Mesenchymal stem cell (in vitro differentiated cells and primary cell): ENCODE measurements around the gene TROAP.

Source experiments
- DNase-seq: peaks from one replicate; pipeline ENCODE4 v3.0.0-alpha.2; 2013
- H2AFZ ChIP-seq: one replicate; pipeline ENCODE4 v1.6.1; 2013; ENCODE audit warnings: low read depth, mild to moderate bottlenecking, control low read depth, inconsistent platforms, low read length, moderate library complexity
- H2AK5ac ChIP-seq: 2 replicates; pipeline ENCODE4 v1.6.1; 2013; ENCODE audit warnings: low read length, moderate library complexity, mild to moderate bottlenecking, inconsistent platforms; ENCODE audit not compliant: severe bottlenecking
- H2BK120ac ChIP-seq: one replicate; pipeline ENCODE4 v1.6.1; 2013; ENCODE audit warnings: low read depth, mild to moderate bottlenecking, inconsistent platforms, low read length, moderate library complexity
- H2BK12ac ChIP-seq, 2 experiments: one replicate each; pipeline ENCODE4 v1.6.1; 2013; ENCODE audit warnings: inconsistent platforms in 2 of 2, low read length in 2 of 2, mild to moderate bottlenecking in 2 of 2, moderate library complexity in 2 of 2, control low read depth in 1 of 2
- H2BK15ac ChIP-seq: one replicate; pipeline ENCODE4 v1.6.1; 2013; ENCODE audit warnings: mild to moderate bottlenecking, low read depth, inconsistent platforms; ENCODE audit not compliant: poor library complexity, severe bottlenecking
- H2BK5ac ChIP-seq: 2 replicates; pipeline ENCODE4 v1.6.1; 2013; ENCODE audit warnings: low read depth, mild to moderate bottlenecking, low read length, control low read depth, inconsistent platforms; ENCODE audit not compliant: poor library complexity, severe bottlenecking
- H3K14ac ChIP-seq, 2 experiments: one replicate each; pipeline ENCODE4 v1.6.1; 2013; ENCODE audit warnings: inconsistent platforms in 2 of 2, low read length in 2 of 2, control low read depth in 1 of 2, mild to moderate bottlenecking in 1 of 2, moderate library complexity in 1 of 2
- H3K18ac ChIP-seq, 2 experiments: one replicate each; pipeline ENCODE4 v1.6.1; 2013; ENCODE audit warnings: inconsistent platforms in 2 of 2, low read length in 2 of 2, control low read depth in 1 of 2, low read depth in 1 of 2, mild to moderate bottlenecking in 1 of 2
- H3K23ac ChIP-seq, 2 experiments: one replicate each; pipeline ENCODE4 v1.6.1; 2013; ENCODE audit warnings: inconsistent platforms in 2 of 2, low read length in 2 of 2, mild to moderate bottlenecking in 2 of 2, moderate library complexity in 2 of 2, control low read depth in 1 of 2
- H3K27ac ChIP-seq: 2 replicates; pipeline ENCODE4 v1.5.1; 2013; ENCODE audit warnings: mild to moderate bottlenecking, moderate library complexity, low read length, control low read depth, inconsistent platforms; ENCODE audit not compliant: poor library complexity, severe bottlenecking
- H3K27me3 ChIP-seq, 2 experiments: 2 replicates each; pipeline versions ENCODE4 v1.6.1 to v1.7.0; 2013; ENCODE audit warnings: low read length in 2 of 2, mild to moderate bottlenecking in 2 of 2, moderate library complexity in 2 of 2, control low read depth in 1 of 2, inconsistent platforms in 1 of 2; ENCODE audit not compliant: control insufficient read depth in 1 of 2, insufficient read depth in 1 of 2
- H3K36me3 ChIP-seq, 2 experiments: 2 replicates each; pipeline versions ENCODE4 v1.6.1 to v1.7.0; 2013; ENCODE audit warnings: low read length in 2 of 2, control low read depth in 1 of 2, inconsistent platforms in 1 of 2, low read depth in 1 of 2, mild to moderate bottlenecking in 1 of 2; ENCODE audit not compliant: insufficient read depth in 2 of 2, control insufficient read depth in 1 of 2
- H3K4ac ChIP-seq, 2 experiments: one replicate each; pipeline ENCODE4 v1.6.1; 2013; ENCODE audit warnings: inconsistent platforms in 2 of 2, low read length in 2 of 2, mild to moderate bottlenecking in 2 of 2, moderate library complexity in 2 of 2, control low read depth in 1 of 2, low read depth in 1 of 2
- H3K4me1 ChIP-seq: 2 replicates; pipeline ENCODE4 v1.6.1; 2013; ENCODE audit warnings: low read depth, low read length, control low read depth; ENCODE audit not compliant: control insufficient read depth, insufficient read depth
- H3K4me2 ChIP-seq: 2 replicates; pipeline ENCODE4 v1.6.1; 2013; ENCODE audit warnings: low read length, mild to moderate bottlenecking, inconsistent platforms; ENCODE audit not compliant: poor library complexity, severe bottlenecking
- H3K4me3 ChIP-seq, 2 experiments: 2 replicates each; pipeline versions ENCODE4 v1.5.1 to v1.7.0; 2013; ENCODE audit warnings: low read length in 2 of 2, mild to moderate bottlenecking in 2 of 2, control low read depth in 1 of 2, low read depth in 1 of 2; ENCODE audit not compliant: insufficient read depth in 1 of 2
- H3K79me1 ChIP-seq: replicated peaks from 2 replicates; pipeline ENCODE4 v1.6.1; 2013; ENCODE audit warnings: mild to moderate bottlenecking, control low read depth, low read length, inconsistent platforms; ENCODE audit not compliant: poor library complexity, severe bottlenecking
- H3K9ac ChIP-seq: 2 replicates; pipeline ENCODE4 v1.7.0; 2013; ENCODE audit warnings: mild to moderate bottlenecking, low read length, moderate library complexity
- H3K9me3 ChIP-seq: 2 replicates; pipeline ENCODE4 v1.7.0; 2013; ENCODE audit warnings: mild to moderate bottlenecking, low read length; ENCODE audit not compliant: control insufficient read depth
- H4K8ac ChIP-seq: one replicate; pipeline ENCODE4 v1.6.1; 2013; ENCODE audit warnings: inconsistent platforms, mild to moderate bottlenecking, low read length, moderate library complexity
- H4K91ac ChIP-seq: one replicate; pipeline ENCODE4 v1.6.1; 2013; ENCODE audit warnings: mild to moderate bottlenecking, low read length, inconsistent platforms
- WGBS: methylation state at CpG from one replicate; pipeline ENCODE4 v1.1.7; 2013; ENCODE audit warnings: mixed read lengths; 5-methylcytosine and 5-hydroxymethylcytosine counted together

TROAP gene

DNA sequence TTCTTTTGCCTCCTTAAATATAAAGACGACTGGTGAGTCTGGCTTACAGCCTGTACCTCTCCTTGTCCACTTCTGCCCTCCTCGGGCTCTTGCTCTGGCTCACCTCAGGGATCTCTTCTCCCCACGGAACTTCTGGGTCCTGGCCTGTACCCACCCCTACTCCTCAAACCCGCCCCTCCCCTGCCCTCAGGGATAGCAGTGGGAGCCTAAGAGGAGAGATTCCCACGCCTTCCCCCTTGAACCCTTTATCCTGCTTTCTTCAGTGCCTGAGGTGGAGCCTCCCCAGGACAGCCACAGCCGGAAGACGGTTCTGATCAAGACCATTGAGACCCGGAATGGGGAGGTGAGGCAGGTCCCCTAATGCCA lies 25.4 kb upstream of the TROAP start:
- no peak overlapping the region for H2BK12ac ChIP-seq

DNA sequence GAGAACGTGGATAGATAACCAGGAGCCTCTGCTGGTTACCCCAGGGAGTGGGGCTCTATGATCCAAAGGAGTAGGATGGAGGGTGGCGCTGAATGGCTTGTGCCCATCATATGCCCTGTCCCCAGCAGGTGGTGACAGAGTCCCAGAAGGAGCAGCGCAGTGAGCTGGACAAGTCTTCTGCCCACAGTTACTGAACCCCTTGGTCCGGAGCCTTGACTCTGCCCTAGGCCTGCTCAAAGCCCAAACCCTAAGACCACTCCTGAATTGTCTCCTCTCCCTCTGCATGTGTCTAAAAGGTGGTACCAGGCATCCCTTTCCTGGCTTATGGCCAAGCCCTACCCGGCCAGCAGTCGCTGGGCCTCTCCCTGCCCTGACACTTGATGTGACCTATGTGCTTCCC lies 24.9 kb upstream of the TROAP start:
- H3K18ac ChIP-seq, result no peak overlapping the region
- no peak overlapping the region for H3K9ac ChIP-seq
- H3K27me3 ChIP-seq, result peaks cover 70 to 73% of the 10 kb centered on the region in 2 experiments
- H3K36me3 ChIP-seq, result no peaks in the 10 kb centered on the region
- DNase-seq, result no peak
- no peak overlapping the region for H2BK120ac ChIP-seq
- no peak overlapping the region for H4K8ac ChIP-seq
- no peak overlapping the region for H3K4ac ChIP-seq
- H3K4me3 ChIP-seq, result no peak overlapping the region
- H2AFZ ChIP-seq, result no peak overlapping the region
- H2BK5ac ChIP-seq, result no peak overlapping the region
- H2AK5ac ChIP-seq, result no peak overlapping the region
- no peaks in the 10 kb centered on the region for H3K9me3 ChIP-seq
- peaks cover 20% of the 10 kb centered on the region for H3K4me1 ChIP-seq
- H3K14ac ChIP-seq, result no peak overlapping the region
- H3K4me2 ChIP-seq, result no peak overlapping the region
- H2BK12ac ChIP-seq, result no peak overlapping the region
- H2BK15ac ChIP-seq, result no peak overlapping the region
- no peak overlapping the region for H4K91ac ChIP-seq
- no peaks in the 10 kb centered on the region for H3K79me1 ChIP-seq
- WGBS, result 73% methylated on average over 6 of the region's 6 CpGs
- H3K27ac ChIP-seq, result no peak overlapping the region
- no peak overlapping the region for H3K23ac ChIP-seq

More for the DNA sequence above, 25.4 kb upstream of the TROAP start:
- H3K9me3 ChIP-seq, result no peaks in the 10 kb centered on the region
- 32% methylated on average over 7 of the region's 8 CpGs for WGBS
- no peak overlapping the region for H2AK5ac ChIP-seq
- peaks cover 20% of the 10 kb centered on the region for H3K4me1 ChIP-seq
- no peak overlapping the region for H3K14ac ChIP-seq
- H2BK5ac ChIP-seq, result no peak overlapping the region
- H3K4ac ChIP-seq, result no peak overlapping the region
- no peak overlapping the region for H4K8ac ChIP-seq
- no peak overlapping the region for H3K18ac ChIP-seq
- H3K79me1 ChIP-seq, result no peaks in the 10 kb centered on the region
- no peak overlapping the region for H3K23ac ChIP-seq
- no peaks in the 10 kb centered on the region for H3K36me3 ChIP-seq
- no peak overlapping the region for H4K91ac ChIP-seq
- H2BK15ac ChIP-seq, result no peak overlapping the region
- no peak overlapping the region for H3K9ac ChIP-seq
- H3K27ac ChIP-seq, result no peak overlapping the region
- no peak for DNase-seq
- no peak overlapping the region for H2BK120ac ChIP-seq
- no peak overlapping the region for H2AFZ ChIP-seq
- H3K4me3 ChIP-seq, result no peak overlapping the region
- peaks cover 68 to 70% of the 10 kb centered on the region in 2 experiments for H3K27me3 ChIP-seq
- no peak overlapping the region for H3K4me2 ChIP-seq

GRCh38 chr12:49301760-49302159 lies 21.3 kb upstream of the TROAP start:
- 64% methylated on average over 4 of the region's 4 CpGs for WGBS
- Histone ChIP-seq H3K4ac (no peak overlapping the region), H2BK5ac (no peak overlapping the region), H3K36me3 (no peaks in the 10 kb centered on the region), H2AFZ (no peak overlapping the region), H4K91ac (no peak overlapping the region), H3K18ac (no peak overlapping the region), H2BK120ac (no peak overlapping the region), H3K9me3 (no peaks in the 10 kb centered on the region), H2AK5ac (no peak overlapping the region), H3K27me3 (peaks cover 39 to 54% of the 10 kb centered on the region in 2 experiments), H3K23ac (no peak overlapping the region), H3K9ac (no peak overlapping the region), H3K4me2 (no peak overlapping the region), H3K4me3 (no peak overlapping the region), H2BK12ac (no peak overlapping the region), H3K4me1 (peaks cover 9% of the 10 kb centered on the region), H4K8ac (no peak overlapping the region), H3K79me1 (no peaks in the 10 kb centered on the region), H3K14ac (no peak overlapping the region), H2BK15ac (no peak overlapping the region), H3K27ac (no peak overlapping the region)
- no peak for DNase-seq

DNA sequence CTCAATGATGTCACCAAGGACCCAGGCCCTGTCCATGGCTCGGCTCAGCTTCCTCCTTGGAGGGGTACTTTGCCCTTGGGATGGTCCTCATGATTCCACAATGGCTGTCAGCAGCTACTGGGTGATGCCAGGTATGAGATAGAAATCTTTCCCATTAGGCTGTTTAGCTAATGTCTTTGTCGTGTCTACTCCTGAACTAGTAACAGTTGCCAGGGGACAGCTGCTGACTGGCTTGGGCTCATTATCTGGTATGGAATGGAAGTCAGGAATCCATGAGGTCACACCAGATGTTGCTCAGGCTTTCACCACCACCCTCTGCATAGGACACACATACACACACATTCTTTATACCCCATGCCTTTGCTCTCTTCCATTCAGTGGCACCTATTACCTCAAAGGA lies 18.9 kb upstream of the TROAP start:
- H3K79me1 ChIP-seq, result no peaks in the 10 kb centered on the region
- H3K14ac ChIP-seq, result no peak overlapping the region
- H3K27me3 ChIP-seq, result peaks cover 17 to 46% of the 10 kb centered on the region in 2 experiments
- no peaks in the 10 kb centered on the region for H3K4me1 ChIP-seq
- no peak overlapping the region for H2AK5ac ChIP-seq
- no peak overlapping the region for H3K4ac ChIP-seq
- H2BK5ac ChIP-seq, result no peak overlapping the region
- peak; percentile 53 for DNase-seq
- no peak overlapping the region for H3K4me2 ChIP-seq
- H2BK120ac ChIP-seq, result no peak overlapping the region
- H4K8ac ChIP-seq, result no peak overlapping the region
- H2BK12ac ChIP-seq, result no peak overlapping the region
- no peak overlapping the region for H3K4me3 ChIP-seq
- no peak overlapping the region for H3K23ac ChIP-seq
- H2AFZ ChIP-seq, result no peak overlapping the region
- no peaks in the 10 kb centered on the region for H3K9me3 ChIP-seq
- no peak overlapping the region for H3K27ac ChIP-seq
- no peak overlapping the region for H4K91ac ChIP-seq
- no peak overlapping the region for H3K18ac ChIP-seq
- H2BK15ac ChIP-seq, result no peak overlapping the region
- WGBS, result 77% methylated on average over 2 of the region's 2 CpGs
- no peak overlapping the region for H3K9ac ChIP-seq
- no peaks in the 10 kb centered on the region for H3K36me3 ChIP-seq
